K562 (cell line): ENCODE data around the gene LYPD3. TPM values are rescaled to one million over a fixed set of nuclear protein-coding genes. Genes with fewer than 3 reads are reported as not detected.

Experiments
- CEBPB ChIP-seq: fragments of 450-650 bp; IDR thresholded peaks from 2 replicates; pipeline ENCODE4 v1.6.1; 2016; ENCODE audit warnings: missing genetic modification characterization, missing compliant biosample characterization
- GABPB1 ChIP-seq: sonication (generic); formaldehyde crosslinking; IDR thresholded peaks from 2 replicates; pipeline ENCODE4 v1.8.0; 2022; ENCODE audit warnings: mild to moderate bottlenecking, missing genetic modification reagents
- RBFOX2 ChIP-seq: fragments of 200-400 bp; formaldehyde crosslinking; IDR thresholded peaks from 2 replicates; pipeline ENCODE4 v1.6.1; 2017; ENCODE audit warnings: low read depth, mild to moderate bottlenecking, low read length, moderate library complexity
- RFX5 ChIP-seq: IDR thresholded peaks from 2 replicates; pipeline ENCODE4 v1.6.1; 2011; ENCODE audit warnings: low read depth, mild to moderate bottlenecking, improper control_type of control experiment, low read length
- TOE1 ChIP-seq, 2 experiments: fragments of 450-650 bp in 1 of 2; sonication (generic) in 1 of 2; formaldehyde crosslinking in 1 of 2; IDR thresholded peaks; 2 replicates each; pipeline versions ENCODE4 v1.7.1 to v1.8.0; 2016 to 2022; ENCODE audit warnings: borderline replicate concordance in 2 of 2, mild to moderate bottlenecking in 2 of 2, antibody characterized with exemption in 1 of 2, inconsistent platforms in 1 of 2, low read depth in 1 of 2, missing genetic modification reagents in 1 of 2, moderate library complexity in 1 of 2
- ZBTB7A ChIP-seq: IDR thresholded peaks from 2 replicates; pipeline ENCODE4 v1.6.1; 2011; ENCODE audit warnings: low read depth, mild to moderate bottlenecking, low read length, moderate library complexity, borderline replicate concordance; ENCODE audit not compliant: control insufficient read depth
- ZFX ChIP-seq: sonication (generic); formaldehyde crosslinking; IDR thresholded peaks from 2 replicates; pipeline ENCODE4 v1.8.0; 2022; ENCODE audit warnings: mild to moderate bottlenecking, missing genetic modification reagents, moderate library complexity
- ZNF354B ChIP-seq: fragments of 250-450 bp; sonication (Bioruptor Pico); IDR thresholded peaks from 2 replicates; pipeline ENCODE4 v1.4.0; 2020
- ZNF507 ChIP-seq: conservative IDR thresholded peaks from 2 replicates; pipeline ENCODE4 v1.6.1; 2017; ENCODE audit warnings: missing genetic modification characterization, missing compliant biosample characterization
- polyA plus RNA-seq, 8 experiments: library from polyadenylated mRNA; depleted of rRNA in 4 of 8; stranded (reverse) in 5 of 8; unstranded in 3 of 8; fragments of >200 nt; fragmentation: Nextera tagmentation in 2 of 8; fragmentation: Illumina TruSeq in 1 of 8; extraction: Ambion mirVana in 2 of 8; extraction: Trizol in 1 of 8; gene quantifications; 2 replicates each; pipeline versions ENCODE4 v1.2.1 to v1.2.3, GENCODE V29; 2011 to 2014; ENCODE audit warnings: inconsistent platforms in 1 of 8, missing spikeins in 1 of 8
- total RNA-seq, 7 experiments: library from RNA; depleted of rRNA in 6 of 7; stranded (reverse); fragments of >200 nt in 6 of 7; fragmentation: Illumina TruSeq in 2 of 7; extraction: Trizol in 2 of 7; gene quantifications; 2 replicates each; pipeline versions ENCODE4 v1.2.1 to v1.2.3, GENCODE V29; 2011 to 2021; ENCODE audit warnings: low replicate concordance in 1 of 7
- TF ChIP-seq, protein P1 (sequence below): sonication (generic); formaldehyde crosslinking; IDR thresholded peaks from 2 replicates; pipeline ENCODE4 v1.8.1; 2023; ENCODE audit warnings: mild to moderate bottlenecking, missing genetic modification reagents
- TF ChIP-seq, protein P2 (sequence below): fragments of 250-450 bp; sonication (Bioruptor Pico); IDR thresholded peaks from 2 replicates; pipeline ENCODE4 v1.8.0; 2022; ENCODE audit warnings: inconsistent platforms, mild to moderate bottlenecking, moderate library complexity, borderline replicate concordance

Gene LYPD3
- total and polyA plus RNA-seq, 9 of the 15 experiments (the other 6 are each of a cell fraction or from before 2014, with no cell fraction given), result 0.04 to 0.33 (median 0.20) TPM; not detected in 1

DNA sequence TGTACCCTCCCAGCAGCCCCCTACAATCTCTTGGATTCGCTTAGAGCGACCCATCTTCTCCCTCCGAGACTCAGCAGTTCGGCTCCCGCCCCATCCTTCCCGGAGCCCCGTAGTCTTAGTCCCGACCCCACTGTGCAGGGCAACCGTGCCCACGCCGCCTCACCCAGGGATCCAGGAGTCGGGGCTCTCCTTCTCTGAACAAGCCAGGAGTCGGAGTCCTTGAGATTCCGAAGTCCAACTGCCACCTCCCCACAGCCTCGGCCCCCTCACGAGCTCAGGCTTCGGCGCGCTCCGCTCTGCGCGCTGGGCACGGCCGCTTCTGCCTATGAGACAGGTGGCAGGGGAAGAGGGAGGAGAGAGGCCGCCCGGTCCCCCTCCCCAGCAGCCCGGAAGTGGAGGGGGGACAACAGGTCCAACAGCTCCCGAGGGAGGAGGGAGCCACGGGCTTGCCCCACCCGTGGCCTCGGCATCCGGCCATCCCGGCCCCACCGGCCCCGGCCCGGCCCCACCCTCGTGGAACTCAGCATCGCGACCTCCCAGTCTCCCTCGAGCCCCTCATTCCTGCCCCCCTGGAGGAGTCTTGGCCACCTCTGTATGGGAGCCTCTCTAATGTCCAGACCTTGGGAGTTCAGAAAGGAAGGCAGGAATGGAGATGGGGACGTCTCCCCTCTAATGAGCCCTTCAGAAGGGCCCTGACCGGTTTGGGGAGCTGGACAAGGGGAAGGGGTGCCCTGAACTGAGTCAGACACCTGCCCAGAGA is 39.2 kb upstream of the LYPD3 start, which contains the start of gene PHLDB3 (continued):
- TF ChIP-seq, protein P1, sequence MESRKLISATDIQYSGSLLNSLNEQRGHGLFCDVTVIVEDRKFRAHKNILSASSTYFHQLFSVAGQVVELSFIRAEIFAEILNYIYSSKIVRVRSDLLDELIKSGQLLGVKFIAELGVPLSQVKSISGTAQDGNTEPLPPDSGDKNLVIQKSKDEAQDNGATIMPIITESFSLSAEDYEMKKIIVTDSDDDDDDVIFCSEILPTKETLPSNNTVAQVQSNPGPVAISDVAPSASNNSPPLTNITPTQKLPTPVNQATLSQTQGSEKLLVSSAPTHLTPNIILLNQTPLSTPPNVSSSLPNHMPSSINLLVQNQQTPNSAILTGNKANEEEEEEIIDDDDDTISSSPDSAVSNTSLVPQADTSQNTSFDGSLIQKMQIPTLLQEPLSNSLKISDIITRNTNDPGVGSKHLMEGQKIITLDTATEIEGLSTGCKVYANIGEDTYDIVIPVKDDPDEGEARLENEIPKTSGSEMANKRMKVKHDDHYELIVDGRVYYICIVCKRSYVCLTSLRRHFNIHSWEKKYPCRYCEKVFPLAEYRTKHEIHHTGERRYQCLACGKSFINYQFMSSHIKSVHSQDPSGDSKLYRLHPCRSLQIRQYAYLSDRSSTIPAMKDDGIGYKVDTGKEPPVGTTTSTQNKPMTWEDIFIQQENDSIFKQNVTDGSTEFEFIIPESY (CRISPR knock-in tag), result no peak
- TF ChIP-seq TOE1 (IDR thresholded peaks at IDR 0.05; ENCODE audit: borderline replicate concordance) (no peak), TOE1 (CRISPR knock-in tag; IDR thresholded peaks at IDR 0.05; ENCODE audit: borderline replicate concordance, low read depth) (no peak), ZNF507 (tag) (no peak), GABPB1 (peak; percentile 48; the same call in 1 of the 2 replicates), ZNF354B (CRISPR knock-in tag) (no peak), ZFX (CRISPR knock-in tag) (peak; percentile 37; the same call in 1 of the 2 replicates), CEBPB (tag) (no peak), RFX5 (no peak), RBFOX2 (peak; percentile 65), ZBTB7A (peak; percentile 25; the same call in 1 of the 2 replicates)
- TF ChIP-seq, protein P2, sequence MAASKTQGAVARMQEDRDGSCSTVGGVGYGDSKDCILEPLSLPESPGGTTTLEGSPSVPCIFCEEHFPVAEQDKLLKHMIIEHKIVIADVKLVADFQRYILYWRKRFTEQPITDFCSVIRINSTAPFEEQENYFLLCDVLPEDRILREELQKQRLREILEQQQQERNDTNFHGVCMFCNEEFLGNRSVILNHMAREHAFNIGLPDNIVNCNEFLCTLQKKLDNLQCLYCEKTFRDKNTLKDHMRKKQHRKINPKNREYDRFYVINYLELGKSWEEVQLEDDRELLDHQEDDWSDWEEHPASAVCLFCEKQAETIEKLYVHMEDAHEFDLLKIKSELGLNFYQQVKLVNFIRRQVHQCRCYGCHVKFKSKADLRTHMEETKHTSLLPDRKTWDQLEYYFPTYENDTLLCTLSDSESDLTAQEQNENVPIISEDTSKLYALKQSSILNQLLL (CRISPR knock-in tag), result no peak
